Fibroblast of lung (primary cell): ENCODE results near the gene S100A5. TPM values are rescaled to one million over a fixed set of nuclear protein-coding genes. Genes with fewer than 3 reads are reported as not detected.

Experiments
- DNase-seq, 2 donors: peaks; one replicate each; pipeline versions ENCODE4 v3.0.0 to v3.0.0-alpha.2; 2010; ENCODE audit warnings: low read depth in 2 of 2
- H2AFZ ChIP-seq: 2 replicates; pipeline ENCODE4 v1.5.1; 2012; ENCODE audit warnings: low read length, control low read depth, inconsistent platforms
- H3K27ac ChIP-seq: 2 replicates; pipeline ENCODE4 v1.5.1; 2011; ENCODE audit warnings: low read length, control low read depth; ENCODE audit not compliant: insufficient read depth
- H3K27me3 ChIP-seq: 2 replicates; pipeline ENCODE4 v1.5.1; 2011; ENCODE audit warnings: mild to moderate bottlenecking, low read length; ENCODE audit not compliant: control insufficient read depth, insufficient read depth
- H3K36me3 ChIP-seq: 2 replicates; pipeline ENCODE4 v1.5.1; 2011; ENCODE audit warnings: low read length; ENCODE audit not compliant: control insufficient read depth, insufficient read depth
- H3K4me1 ChIP-seq: 2 replicates; pipeline ENCODE4 v1.5.1; 2011; ENCODE audit warnings: low read length; ENCODE audit not compliant: control insufficient read depth, insufficient read depth; ENCODE audit errors: extremely low read depth
- H3K4me2 ChIP-seq: 2 replicates; pipeline ENCODE4 v1.5.1; 2011; ENCODE audit warnings: low read length, control low read depth; ENCODE audit not compliant: insufficient read depth; ENCODE audit errors: extremely low read depth
- H3K4me3 ChIP-seq, 4 experiments: fragments of 200-600 bp in 1 of 4; sonication (generic) in 1 of 4; replicated peaks in 1 of 4; 2 replicates each; pipeline ENCODE4 v1.5.1; 2011 to 2016; ENCODE audit warnings: low read length in 4 of 4, low read depth in 3 of 4, mild to moderate bottlenecking in 3 of 4, control low read depth in 2 of 4, inconsistent platforms in 1 of 4, mixed read lengths in 1 of 4; ENCODE audit not compliant: insufficient read depth in 1 of 4; ENCODE audit errors: control extremely low read depth in 1 of 4
- H3K79me2 ChIP-seq: 2 replicates; pipeline ENCODE4 v1.5.1; 2012; ENCODE audit warnings: mild to moderate bottlenecking, low read length, inconsistent platforms; ENCODE audit not compliant: control insufficient read depth, insufficient read depth
- H3K9ac ChIP-seq: 2 replicates; pipeline ENCODE4 v1.5.1; 2011; ENCODE audit warnings: mild to moderate bottlenecking, low read length, control low read depth; ENCODE audit not compliant: insufficient read depth
- H3K9me3 ChIP-seq: 2 replicates; pipeline ENCODE4 v1.5.1; 2012; ENCODE audit warnings: low read depth, low read length; ENCODE audit not compliant: control insufficient read depth, insufficient read depth
- H4K20me1 ChIP-seq: 2 replicates; pipeline ENCODE4 v1.5.1; 2011; ENCODE audit warnings: low read length; ENCODE audit not compliant: control insufficient read depth, insufficient read depth; ENCODE audit errors: extremely low read depth
- CTCF ChIP-seq, 2 donors: IDR thresholded peaks in 1 of 2; conservative IDR thresholded peaks in 1 of 2; 1 replicate in 1 of 2; 2 replicates in 1 of 2; pipeline ENCODE4 v1.5.1; 2011 to 2012; ENCODE audit warnings: low read length in 2 of 2, control low read depth in 1 of 2, inconsistent platforms in 1 of 2, low read depth in 1 of 2, mild to moderate bottlenecking in 1 of 2
- EZH2 ChIP-seq: IDR thresholded peaks from 2 replicates; pipeline ENCODE4 v1.5.1; 2012; ENCODE audit warnings: low read length, control low read depth, mild to moderate bottlenecking; ENCODE audit errors: missing control alignments
- polyA plus RNA-seq, 2 donors: library from polyadenylated mRNA; depleted of rRNA in 1 of 2; stranded (reverse) in 1 of 2; unstranded in 1 of 2; fragments of >200 nt; gene quantifications; 2 replicates each; pipeline ENCODE4 v1.2.1, GENCODE V29; 2011 to 2012; ENCODE audit warnings: missing spikeins in 1 of 2
- total RNA-seq: library from RNA; depleted of rRNA; stranded (reverse); fragments of >200 nt; gene quantifications from 2 replicates; pipeline ENCODE4 v1.2.1, GENCODE V29; 2014

The S100A5 gene
- total and polyA plus RNA-seq, 2 donors (not counting 1 experiment from before 2014, with no cell fraction given) = 0.20 TPM; not detected in 1

GRCh38 chr1:153547560-153548551 is 7.1 kb upstream of the S100A5 start:
- no peaks in the 10 kb centered on the region for H3K27me3 ChIP-seq
- no peaks in the 10 kb centered on the region for H3K36me3 ChIP-seq
- no peak overlapping the region for H3K4me2 ChIP-seq
- peak overlapping the region in 1 of 4 experiments; percentile 71 for H3K4me3 ChIP-seq
- peaks cover 8% of the 10 kb centered on the region for H3K79me2 ChIP-seq
- TF ChIP-seq EZH2 (no peak), CTCF (conservative IDR thresholded peaks at IDR 0.05 in 1 of 2, IDR thresholded peaks at IDR 0.05 in 1 of 2; ENCODE audit: low read depth in 1 of 2, low read length in 2 of 2) (no peak)
- H3K27ac ChIP-seq = peak overlapping the region; percentile 71
- H4K20me1 ChIP-seq = no peaks in the 10 kb centered on the region
- no peak overlapping the region for H2AFZ ChIP-seq
- no peaks in the 10 kb centered on the region for H3K9me3 ChIP-seq
- DNase-seq = no peak
- H3K9ac ChIP-seq = no peak overlapping the region
- peaks cover 41% of the 10 kb centered on the region for H3K4me1 ChIP-seq

- H2AFZ ChIP-seq = no peak overlapping the region
These were observed 6.2 kb upstream of the S100A5 start for GRCh38 chr1:153546796-153547559.

More at GRCh38 chr1:153546796-153547559, 6.2 kb upstream of the S100A5 start:
- H3K36me3 ChIP-seq = no peaks in the 10 kb centered on the region
- DNase-seq = no peak
- H4K20me1 ChIP-seq = no peaks in the 10 kb centered on the region
- TF ChIP-seq CTCF (conservative IDR thresholded peaks at IDR 0.05 in 1 of 2, IDR thresholded peaks at IDR 0.05 in 1 of 2; ENCODE audit: low read depth in 1 of 2, low read length in 2 of 2) (no peak), EZH2 (no peak)
- peak overlapping the region; percentile 77 for H3K4me2 ChIP-seq
- H3K79me2 ChIP-seq = peaks cover 8% of the 10 kb centered on the region
- H3K9ac ChIP-seq = no peak overlapping the region
- H3K27ac ChIP-seq = peak overlapping the region; percentile 84
- peak overlapping the region in 2 of 4 experiments; percentile 14 to 71 for H3K4me3 ChIP-seq
- no peaks in the 10 kb centered on the region for H3K9me3 ChIP-seq
- peaks cover 38% of the 10 kb centered on the region for H3K4me1 ChIP-seq
- H3K27me3 ChIP-seq = no peaks in the 10 kb centered on the region
